ENCODE measurements around the gene KLHL3.

The KLHL3 gene

GRCh38 chr5:137572042-137572695 is 163.7 kb downstream of the KLHL3 start:
- DNase-seq = no peak

GRCh38 chr5:137570070-137570469 is 165.8 kb downstream of the KLHL3 start:
- no peak for DNase-seq

Measured in NCI-H1092 treated with DMSO at 0.1 percent for 48 hours (cell line).